ENCODE data around the gene MGAT5. TPM values are rescaled to one million over a fixed set of nuclear protein-coding genes. Genes with fewer than 3 reads are reported as not detected.

MGAT5 gene
- total RNA-seq, 1 donor from 2014 or later = 36.8 TPM

- no peaks in the 10 kb centered on the region for H3K4me1 Mint-ChIP-seq
- H3K27me3 Mint-ChIP-seq (ENCODE audit: low read depth) = no peaks in the 10 kb centered on the region
- no peak overlapping the region for H3K27ac Mint-ChIP-seq (ENCODE audit: unreplicated experiment)
- no peak for DNase-seq (ENCODE audit: low read depth, low spot score)
- no peaks in the 10 kb centered on the region for H3K9me3 Mint-ChIP-seq
- no peaks in the 10 kb centered on the region for H3K36me3 Mint-ChIP-seq (ENCODE audit: low read depth)
- H3K4me3 Mint-ChIP-seq = no peak overlapping the region
- TF ChIP-seq CTCF (conservative IDR thresholded peaks at IDR 0.05) = no peak
Observed at GRCh38 chr2:134386310-134386709, 132.4 kb downstream of the MGAT5 start.

GRCh38 chr2:134389381-134389780 lies 135.5 kb downstream of the MGAT5 start:
- H3K27me3 Mint-ChIP-seq (ENCODE audit: low read depth) = no peaks in the 10 kb centered on the region
- no peak for TF ChIP-seq CTCF (conservative IDR thresholded peaks at IDR 0.05)
- DNase-seq (ENCODE audit: low read depth, low spot score) = no peak
- H3K9me3 Mint-ChIP-seq = no peaks in the 10 kb centered on the region
- H3K4me3 Mint-ChIP-seq = no peak overlapping the region
- no peaks in the 10 kb centered on the region for H3K36me3 Mint-ChIP-seq (ENCODE audit: low read depth)
- no peaks in the 10 kb centered on the region for H3K4me1 Mint-ChIP-seq
- no peak overlapping the region for H3K27ac Mint-ChIP-seq (ENCODE audit: unreplicated experiment)

GRCh38 chr2:134391751-134392160 lies 137.9 kb downstream of the MGAT5 start:
- no peaks in the 10 kb centered on the region for H3K36me3 Mint-ChIP-seq (ENCODE audit: low read depth)
- H3K9me3 Mint-ChIP-seq = no peaks in the 10 kb centered on the region
- no peaks in the 10 kb centered on the region for H3K4me1 Mint-ChIP-seq
- no peak for TF ChIP-seq CTCF (conservative IDR thresholded peaks at IDR 0.05)
- H3K27ac Mint-ChIP-seq (ENCODE audit: unreplicated experiment) = no peak overlapping the region
- H3K27me3 Mint-ChIP-seq (ENCODE audit: low read depth) = no peaks in the 10 kb centered on the region
- DNase-seq (ENCODE audit: low read depth, low spot score) = no peak
- H3K4me3 Mint-ChIP-seq = no peak overlapping the region

- no peak for TF ChIP-seq CTCF (conservative IDR thresholded peaks at IDR 0.05)
- H3K4me3 Mint-ChIP-seq = no peak overlapping the region
- H3K36me3 Mint-ChIP-seq (ENCODE audit: low read depth) = no peaks in the 10 kb centered on the region
- H3K27ac Mint-ChIP-seq (ENCODE audit: unreplicated experiment) = no peak overlapping the region
- H3K27me3 Mint-ChIP-seq (ENCODE audit: low read depth) = no peaks in the 10 kb centered on the region
- no peak for DNase-seq (ENCODE audit: low read depth, low spot score)
- H3K4me1 Mint-ChIP-seq = no peaks in the 10 kb centered on the region
- no peaks in the 10 kb centered on the region for H3K9me3 Mint-ChIP-seq
Observed at GRCh38 chr2:134392442-134393074, 138.7 kb downstream of the MGAT5 start.

- Mint-ChIP-seq H3K27me3 (ENCODE audit: low read depth) (no peaks in the 10 kb centered on the region), H3K4me1 (no peaks in the 10 kb centered on the region), H3K36me3 (ENCODE audit: low read depth) (no peaks in the 10 kb centered on the region), H3K27ac (ENCODE audit: unreplicated experiment) (no peak overlapping the region), H3K4me3 (no peak overlapping the region), H3K9me3 (no peaks in the 10 kb centered on the region)
- no peak for TF ChIP-seq CTCF (conservative IDR thresholded peaks at IDR 0.05)
- no peak for DNase-seq (ENCODE audit: low read depth, low spot score)
Observed at GRCh38 chr2:134393075-134393461, 139.2 kb downstream of the MGAT5 start.
